ENCODE measurements around the gene ADCYAP1.

DNA sequence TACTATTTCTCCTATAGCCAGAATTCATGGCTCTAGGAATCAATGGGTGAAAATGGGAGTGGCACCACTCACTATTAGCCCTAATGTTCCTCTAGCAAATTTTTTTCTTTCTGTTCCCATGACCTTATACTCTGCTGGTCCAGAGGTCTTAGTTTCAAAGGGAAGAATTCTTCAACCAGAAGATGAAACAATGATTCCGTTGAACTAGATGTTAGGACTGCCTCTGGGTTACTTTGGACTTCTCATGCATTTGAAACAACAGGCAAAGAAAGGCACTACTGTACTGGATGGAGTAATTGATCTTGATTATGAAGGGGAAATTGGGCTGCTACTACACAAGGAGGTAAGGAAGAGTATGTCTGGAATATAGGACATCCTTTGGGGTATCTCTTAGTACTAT is 18.6 kb upstream of the ADCYAP1 start:
- TF ChIP-seq, protein P1, sequence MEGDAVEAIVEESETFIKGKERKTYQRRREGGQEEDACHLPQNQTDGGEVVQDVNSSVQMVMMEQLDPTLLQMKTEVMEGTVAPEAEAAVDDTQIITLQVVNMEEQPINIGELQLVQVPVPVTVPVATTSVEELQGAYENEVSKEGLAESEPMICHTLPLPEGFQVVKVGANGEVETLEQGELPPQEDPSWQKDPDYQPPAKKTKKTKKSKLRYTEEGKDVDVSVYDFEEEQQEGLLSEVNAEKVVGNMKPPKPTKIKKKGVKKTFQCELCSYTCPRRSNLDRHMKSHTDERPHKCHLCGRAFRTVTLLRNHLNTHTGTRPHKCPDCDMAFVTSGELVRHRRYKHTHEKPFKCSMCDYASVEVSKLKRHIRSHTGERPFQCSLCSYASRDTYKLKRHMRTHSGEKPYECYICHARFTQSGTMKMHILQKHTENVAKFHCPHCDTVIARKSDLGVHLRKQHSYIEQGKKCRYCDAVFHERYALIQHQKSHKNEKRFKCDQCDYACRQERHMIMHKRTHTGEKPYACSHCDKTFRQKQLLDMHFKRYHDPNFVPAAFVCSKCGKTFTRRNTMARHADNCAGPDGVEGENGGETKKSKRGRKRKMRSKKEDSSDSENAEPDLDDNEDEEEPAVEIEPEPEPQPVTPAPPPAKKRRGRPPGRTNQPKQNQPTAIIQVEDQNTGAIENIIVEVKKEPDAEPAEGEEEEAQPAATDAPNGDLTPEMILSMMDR (IDR thresholded peaks at IDR 0.05) = no peak
- TF ChIP-seq ZFX (IDR thresholded peaks at IDR 0.05; ENCODE audit: borderline replicate concordance) = no peak
